K562 (cell line): ENCODE data around the gene INSM2. TPM values are rescaled to one million over a fixed set of nuclear protein-coding genes. Genes with fewer than 3 reads are reported as not detected.

Source experiments
- ATAC-seq: fragments of 200-7000 bp; cut with Tn5 transposase; 3 replicates; pipeline ENCODE4 v1.9.1; 2020; ENCODE audit warnings: moderate library complexity
- BruUV-seq: library from RNA; stranded (reverse); fragments of 400-500 nt; replicated peaks from 2 replicates; lab custom pipeline; 2021; lab: Mats Ljungman, UMichigan
- CTCF ChIA-PET: fragments of 300-600 bp; formaldehyde crosslinking; extraction: SDS; loops from one replicate; lab custom pipeline; 2021; ENCODE audit warnings: low intra/inter-chr PET ratio; lab: Yijun Ruan, JAX
- POLR2A ChIA-PET: fragments of 300-600, 350-650 bp; sonication (Branson Sonifier 250); formaldehyde crosslinking; extraction: SDS; loops from one replicate; lab custom pipeline; 2021; ENCODE audit warnings: antibody characterized with exemption, inconsistent platforms; lab: Yijun Ruan, JAX
- DNase-seq, 4 experiments: peaks; one replicate each; pipeline versions ENCODE4 v3.0.0 to v3.0.0-alpha.2; 2011 to 2018; ENCODE audit warnings: low spot score in 3 of 4, mixed read lengths in 3 of 4; ENCODE audit errors: extremely low read depth in 1 of 4
- FAIRE-seq: peaks from 2 replicates; lab custom pipeline; 2011; peaks lifted over from hg19 to GRCh38; lab: Jason Lieb, UNC
- H2AFZ ChIP-seq: 2 replicates; pipeline ENCODE4 v1.6.0; 2011; ENCODE audit warnings: low read depth, low read length, control low read depth, inconsistent platforms
- H3K27ac ChIP-seq: fragments of 200-600 bp; 3 replicates; pipeline ENCODE4 v1.8.0; 2011; ENCODE audit warnings: low read depth, mild to moderate bottlenecking, control low read depth, inconsistent platforms, low read length, moderate library complexity, mixed read lengths; ENCODE audit errors: extremely low read depth
- H3K27me3 ChIP-seq, 2 experiments: fragments of 300-600 bp in 1 of 2; 2 replicates in 1 of 2; 3 replicates in 1 of 2; pipeline versions ENCODE4 v1.6.0 to v1.8.0; 2011; ENCODE audit warnings: inconsistent platforms in 2 of 2, low read length in 2 of 2, mild to moderate bottlenecking in 1 of 2, mixed read lengths in 1 of 2, moderate library complexity in 1 of 2; ENCODE audit not compliant: control insufficient read depth in 2 of 2, insufficient read depth in 2 of 2
- H3K36me3 ChIP-seq: fragments of 300-600 bp; 3 replicates; pipeline ENCODE4 v1.8.0; 2011; ENCODE audit warnings: mild to moderate bottlenecking, low read length, inconsistent platforms; ENCODE audit not compliant: control insufficient read depth, insufficient read depth
- H3K4me1 ChIP-seq, 2 experiments: fragments of 200-600 bp in 1 of 2; replicated peaks in 1 of 2; 2 replicates in 1 of 2; 3 replicates in 1 of 2; pipeline versions ENCODE4 v1.5.1 to v1.8.0; 2011; ENCODE audit warnings: inconsistent platforms in 2 of 2, low read length in 2 of 2, mild to moderate bottlenecking in 1 of 2, mixed read lengths in 1 of 2, moderate library complexity in 1 of 2; ENCODE audit not compliant: control insufficient read depth in 2 of 2, insufficient read depth in 2 of 2
- H3K4me2 ChIP-seq: 2 replicates; pipeline ENCODE4 v1.6.1; 2011; ENCODE audit warnings: low read length, control low read depth, inconsistent platforms, mixed read lengths; ENCODE audit not compliant: insufficient read depth
- H3K4me3 ChIP-seq: fragments of 200-600 bp; sonication (generic), shearing (Covaris generic); 2 replicates; pipeline ENCODE4 v1.5.1; 2016; ENCODE audit warnings: control low read depth, inconsistent platforms
- H3K79me2 ChIP-seq: fragments of 200-600 bp; 3 replicates; pipeline ENCODE4 v1.8.0; 2011; ENCODE audit warnings: low read length, inconsistent platforms; ENCODE audit not compliant: control insufficient read depth, insufficient read depth
- H3K9ac ChIP-seq, 2 experiments: 2 replicates each; pipeline versions ENCODE4 v1.6.0 to v1.6.1; 2011; ENCODE audit warnings: low read depth in 2 of 2, low read length in 2 of 2, control low read depth in 1 of 2, inconsistent platforms in 1 of 2, mild to moderate bottlenecking in 1 of 2, mixed read lengths in 1 of 2; ENCODE audit not compliant: insufficient read depth in 1 of 2
- H3K9me1 ChIP-seq: one replicate; pipeline ENCODE4 v1.6.0; 2011; ENCODE audit warnings: inconsistent platforms, mild to moderate bottlenecking, low read length, moderate library complexity; ENCODE audit not compliant: control insufficient read depth, insufficient read depth
- H3K9me3 ChIP-seq: replicated peaks from 2 replicates; pipeline ENCODE4 v1.5.1; 2011; ENCODE audit warnings: low read depth, low read length, inconsistent platforms; ENCODE audit not compliant: control insufficient read depth, insufficient read depth
- H4K20me1 ChIP-seq: replicated peaks from 2 replicates; pipeline ENCODE4 v1.6.1; 2011; ENCODE audit warnings: low read length, inconsistent platforms, mixed read lengths; ENCODE audit not compliant: control insufficient read depth, insufficient read depth
- CBX3 ChIP-seq, 2 experiments: IDR thresholded peaks; 1 replicate in 1 of 2; 2 replicates in 1 of 2; pipeline ENCODE4 v1.6.1; 2012; ENCODE audit warnings: inconsistent platforms in 2 of 2, low read length in 2 of 2, borderline replicate concordance in 1 of 2, control low read depth in 1 of 2
- HDAC8 ChIP-seq: fragments of 450-650 bp; IDR thresholded peaks from 2 replicates; pipeline ENCODE4 v1.6.1; 2016; ENCODE audit warnings: mild to moderate bottlenecking, missing genetic modification characterization, moderate library complexity, missing compliant biosample characterization
- NCOA4 ChIP-seq: fragments of 450-650 bp; IDR thresholded peaks from 2 replicates; pipeline ENCODE4 v1.6.1; 2018; ENCODE audit warnings: mild to moderate bottlenecking; ENCODE audit not compliant: partially characterized antibody
- SMAD4 ChIP-seq: fragments of 250-450 bp; sonication (Bioruptor Pico); conservative IDR thresholded peaks from 2 replicates; pipeline ENCODE4 v1.8.0; 2021; ENCODE audit warnings: inconsistent platforms, mild to moderate bottlenecking, moderate library complexity
- WHSC1 ChIP-seq: IDR thresholded peaks from one replicate; pipeline ENCODE4 v1.6.1; 2012; ENCODE audit warnings: low read length, control low read depth, inconsistent platforms
- ZNF551 ChIP-seq: fragments of 250-450 bp; sonication (Bioruptor Pico); IDR thresholded peaks from 2 replicates; pipeline ENCODE4 v1.5.0; 2021; ENCODE audit warnings: mild to moderate bottlenecking, moderate library complexity
- ZZZ3 ChIP-seq: fragments of 450-650 bp; IDR thresholded peaks from 2 replicates; pipeline ENCODE4 v1.6.1; 2016; ENCODE audit warnings: antibody characterized with exemption, mild to moderate bottlenecking, moderate library complexity
- WGBS: fragments of 100-300 bp; shearing (Covaris generic); methylation state at CpG from one replicate; pipeline ENCODE4 v1.1.6; 2016; ENCODE audit warnings: low coverage, mixed read lengths; ENCODE audit not compliant: insufficient coverage; ENCODE audit errors: missing lambda C conversion rate; 5-methylcytosine and 5-hydroxymethylcytosine counted together
- in situ Hi-C: fragments of 300-500 bp; cut with MboI; formaldehyde crosslinking; loops from 4 replicates; pipeline ENCODE4 v1.15.0; 2018; ENCODE audit warnings: inconsistent platforms, mixed read lengths
- intact Hi-C: fragments of 100-400 bp; cut with micrococcal nuclease; formaldehyde crosslinking; loops from 2 replicates; pipeline ENCODE4 v1.14.2; 2022
- polyA plus RNA-seq, 8 experiments: library from polyadenylated mRNA; depleted of rRNA in 4 of 8; stranded (reverse) in 5 of 8; unstranded in 3 of 8; fragments of >200 nt; fragmentation: Nextera tagmentation in 2 of 8; fragmentation: Illumina TruSeq in 1 of 8; extraction: Ambion mirVana in 2 of 8; extraction: Trizol in 1 of 8; gene quantifications; 2 replicates each; pipeline versions ENCODE4 v1.2.1 to v1.2.3, GENCODE V29; 2011 to 2014; ENCODE audit warnings: inconsistent platforms in 1 of 8, missing spikeins in 1 of 8
- total RNA-seq, 7 experiments: library from RNA; depleted of rRNA in 6 of 7; stranded (reverse); fragments of >200 nt in 6 of 7; fragmentation: Illumina TruSeq in 2 of 7; extraction: Trizol in 2 of 7; gene quantifications; 2 replicates each; pipeline versions ENCODE4 v1.2.1 to v1.2.3, GENCODE V29; 2011 to 2021; ENCODE audit warnings: low replicate concordance in 1 of 7
- TF ChIP-seq, protein P1 (sequence below): fragments of 450-650 bp; IDR thresholded peaks from 2 replicates; pipeline ENCODE4 v1.6.1; 2016; ENCODE audit warnings: antibody characterized with exemption
- TF ChIP-seq, protein P2 (sequence below): sonication (generic); formaldehyde crosslinking; IDR thresholded peaks from 2 replicates; pipeline ENCODE4 v1.8.0; 2023; ENCODE audit warnings: mild to moderate bottlenecking, missing genetic modification reagents

INSM2 gene
- total and polyA plus RNA-seq, 9 of the 15 experiments (the other 6 are each of a cell fraction or from before 2014, with no cell fraction given), result not detected

DNA sequence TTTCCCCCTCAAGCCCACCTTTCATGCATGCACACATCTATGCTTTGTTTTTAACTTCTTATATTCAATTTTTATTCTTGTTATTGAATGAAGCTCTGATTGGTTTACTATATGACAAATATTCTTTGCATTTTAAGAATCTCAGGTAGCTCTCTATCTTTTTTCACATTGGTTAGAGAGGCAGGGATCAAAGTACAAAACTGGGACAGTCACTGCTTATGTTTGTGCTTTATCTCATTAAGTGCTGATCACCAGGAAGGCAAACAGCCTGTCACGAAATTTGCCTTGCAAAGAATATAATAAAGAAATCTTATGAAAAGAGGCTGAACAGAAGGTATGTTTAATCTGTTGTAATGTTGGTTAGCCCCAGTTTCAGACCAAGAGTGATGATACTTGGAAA lies 29.7 kb upstream of the INSM2 start:
- CTCF ChIA-PET, result no interaction called here
- no peaks in the 10 kb centered on the region for H3K9me1 ChIP-seq
- no peaks in the 10 kb centered on the region for H4K20me1 ChIP-seq
- TF ChIP-seq ZZZ3 (no peak), ZNF551 (no peak)
- no peak overlapping the region for H3K4me3 ChIP-seq
- no TSS peak for BruUV-seq
- ATAC-seq (no peak), DNase-seq (no peak), FAIRE-seq (no peak)
- no peak overlapping the region for H3K27ac ChIP-seq
- no peaks in the 10 kb centered on the region for H3K4me1 ChIP-seq
- H3K9me3 ChIP-seq, result no peaks in the 10 kb centered on the region
- no peak overlapping the region for H3K9ac ChIP-seq
- H3K36me3 ChIP-seq, result no peaks in the 10 kb centered on the region
- H3K79me2 ChIP-seq, result no peaks in the 10 kb centered on the region
- H3K4me2 ChIP-seq, result no peak overlapping the region
- H3K27me3 ChIP-seq, result no peaks in the 10 kb centered on the region
- WGBS, result 0% methylated on average over 1 of the region's 1 CpG
- POLR2A ChIA-PET, result no interaction called here
- intact Hi-C loops, result no loop called here
- in situ Hi-C loops, result no loop called here
- H2AFZ ChIP-seq, result no peak overlapping the region

DNA sequence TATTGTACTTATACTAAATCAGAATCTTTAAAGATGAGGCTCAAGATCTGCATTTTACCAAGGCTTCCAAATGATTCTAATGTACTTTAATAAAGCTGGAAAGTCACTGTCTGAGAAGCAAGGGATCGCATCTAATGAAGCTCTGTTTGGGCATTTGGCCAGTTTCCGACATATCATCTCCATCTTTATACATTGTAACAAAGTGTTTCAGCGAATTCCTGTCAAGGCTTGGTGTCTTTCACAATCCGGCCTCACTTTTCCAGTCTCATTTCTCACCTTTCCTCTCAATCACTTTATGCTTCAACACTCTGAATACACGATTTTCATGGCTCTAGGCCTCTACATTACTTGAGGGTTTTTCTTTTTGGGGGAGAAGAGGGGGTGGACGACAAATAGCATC lies 27.5 kb upstream of the INSM2 start:
- POLR2A ChIA-PET, result no interaction called here
- H3K27ac ChIP-seq, result no peak overlapping the region
- H3K9me1 ChIP-seq, result no peaks in the 10 kb centered on the region
- H3K9ac ChIP-seq, result no peak overlapping the region
- no peak overlapping the region for H3K4me2 ChIP-seq
- 3% methylated on average over 6 of the region's 6 CpGs for WGBS
- H3K36me3 ChIP-seq, result no peaks in the 10 kb centered on the region
- H4K20me1 ChIP-seq, result no peaks in the 10 kb centered on the region
- DNase-seq (no peak), ATAC-seq (no peak), FAIRE-seq (no peak)
- CTCF ChIA-PET, result no interaction called here
- H3K79me2 ChIP-seq, result no peaks in the 10 kb centered on the region
- intact Hi-C loops, result no loop called here
- no peaks in the 10 kb centered on the region for H3K27me3 ChIP-seq
- H2AFZ ChIP-seq, result no peak overlapping the region
- no TSS peak for BruUV-seq
- in situ Hi-C loops, result no loop called here
- no peaks in the 10 kb centered on the region for H3K9me3 ChIP-seq
- H3K4me1 ChIP-seq, result no peaks in the 10 kb centered on the region
- no peak overlapping the region for H3K4me3 ChIP-seq
- TF ChIP-seq WHSC1 (no peak), SMAD4 (CRISPR knock-in tag) (no peak), NCOA4 (no peak), HDAC8 (no peak), CBX3 (IDR thresholded peaks at IDR 0.05; ENCODE audit: borderline replicate concordance in 1 of 2, low read length in 2 of 2) (no peak)
- TF ChIP-seq, protein P1, sequence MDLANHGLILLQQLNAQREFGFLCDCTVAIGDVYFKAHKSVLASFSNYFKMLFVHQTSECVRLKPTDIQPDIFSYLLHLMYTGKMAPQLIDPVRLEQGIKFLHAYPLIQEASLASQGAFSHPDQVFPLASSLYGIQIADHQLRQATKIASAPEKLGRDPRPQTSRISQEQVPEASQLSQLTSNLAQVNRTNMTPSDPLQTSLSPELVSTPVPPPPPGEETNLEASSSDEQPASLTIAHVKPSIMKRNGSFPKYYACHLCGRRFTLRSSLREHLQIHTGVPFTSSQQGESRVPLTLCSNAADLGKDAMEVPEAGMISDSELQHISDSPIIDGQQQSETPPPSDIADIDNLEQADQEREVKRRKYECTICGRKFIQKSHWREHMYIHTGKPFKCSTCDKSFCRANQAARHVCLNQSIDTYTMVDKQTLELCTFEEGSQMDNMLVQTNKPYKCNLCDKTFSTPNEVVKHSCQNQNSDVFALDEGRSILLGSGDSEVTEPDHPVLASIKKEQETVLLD, result no peak
- TF ChIP-seq, protein P2, sequence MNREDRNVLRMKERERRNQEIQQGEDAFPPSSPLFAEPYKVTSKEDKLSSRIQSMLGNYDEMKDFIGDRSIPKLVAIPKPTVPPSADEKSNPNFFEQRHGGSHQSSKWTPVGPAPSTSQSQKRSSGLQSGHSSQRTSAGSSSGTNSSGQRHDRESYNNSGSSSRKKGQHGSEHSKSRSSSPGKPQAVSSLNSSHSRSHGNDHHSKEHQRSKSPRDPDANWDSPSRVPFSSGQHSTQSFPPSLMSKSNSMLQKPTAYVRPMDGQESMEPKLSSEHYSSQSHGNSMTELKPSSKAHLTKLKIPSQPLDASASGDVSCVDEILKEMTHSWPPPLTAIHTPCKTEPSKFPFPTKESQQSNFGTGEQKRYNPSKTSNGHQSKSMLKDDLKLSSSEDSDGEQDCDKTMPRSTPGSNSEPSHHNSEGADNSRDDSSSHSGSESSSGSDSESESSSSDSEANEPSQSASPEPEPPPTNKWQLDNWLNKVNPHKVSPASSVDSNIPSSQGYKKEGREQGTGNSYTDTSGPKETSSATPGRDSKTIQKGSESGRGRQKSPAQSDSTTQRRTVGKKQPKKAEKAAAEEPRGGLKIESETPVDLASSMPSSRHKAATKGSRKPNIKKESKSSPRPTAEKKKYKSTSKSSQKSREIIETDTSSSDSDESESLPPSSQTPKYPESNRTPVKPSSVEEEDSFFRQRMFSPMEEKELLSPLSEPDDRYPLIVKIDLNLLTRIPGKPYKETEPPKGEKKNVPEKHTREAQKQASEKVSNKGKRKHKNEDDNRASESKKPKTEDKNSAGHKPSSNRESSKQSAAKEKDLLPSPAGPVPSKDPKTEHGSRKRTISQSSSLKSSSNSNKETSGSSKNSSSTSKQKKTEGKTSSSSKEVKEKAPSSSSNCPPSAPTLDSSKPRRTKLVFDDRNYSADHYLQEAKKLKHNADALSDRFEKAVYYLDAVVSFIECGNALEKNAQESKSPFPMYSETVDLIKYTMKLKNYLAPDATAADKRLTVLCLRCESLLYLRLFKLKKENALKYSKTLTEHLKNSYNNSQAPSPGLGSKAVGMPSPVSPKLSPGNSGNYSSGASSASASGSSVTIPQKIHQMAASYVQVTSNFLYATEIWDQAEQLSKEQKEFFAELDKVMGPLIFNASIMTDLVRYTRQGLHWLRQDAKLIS, result no peak
